CD4-positive, alpha-beta T cell treated with Interleukin-21 for 1 hour (primary cell): ENCODE data around the gene TSC22D1.
"Not testable (repeated sequence)": the region's sequence is repeated elsewhere in the genome, so short reads cannot be mapped to it uniquely, and the experiment has no call there.

Experiments used
- DNase-seq: peaks from one replicate; pipeline ENCODE4 v3.0.0-alpha.2; 2020

The TSC22D1 gene

DNA sequence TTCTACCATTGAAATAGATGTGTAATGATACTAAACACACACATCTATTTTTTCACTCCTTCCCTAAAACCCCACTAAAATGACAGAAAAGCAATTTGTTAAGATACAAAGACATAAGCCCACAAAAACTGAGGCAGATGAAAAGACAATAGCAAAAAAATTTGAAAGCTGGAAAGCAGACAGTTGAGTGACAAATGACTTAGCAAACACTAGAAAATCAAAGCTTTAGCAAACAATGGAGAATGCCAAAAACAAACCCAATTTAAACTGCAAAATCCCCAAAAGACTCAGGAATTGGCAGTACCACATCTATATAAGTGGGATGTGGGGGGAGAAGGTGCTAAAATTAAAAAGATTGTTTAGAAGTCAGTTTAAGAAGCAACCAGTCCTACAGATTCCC lies 9.5 kb downstream of the TSC22D1 start:
- no peak for DNase-seq

DNA sequence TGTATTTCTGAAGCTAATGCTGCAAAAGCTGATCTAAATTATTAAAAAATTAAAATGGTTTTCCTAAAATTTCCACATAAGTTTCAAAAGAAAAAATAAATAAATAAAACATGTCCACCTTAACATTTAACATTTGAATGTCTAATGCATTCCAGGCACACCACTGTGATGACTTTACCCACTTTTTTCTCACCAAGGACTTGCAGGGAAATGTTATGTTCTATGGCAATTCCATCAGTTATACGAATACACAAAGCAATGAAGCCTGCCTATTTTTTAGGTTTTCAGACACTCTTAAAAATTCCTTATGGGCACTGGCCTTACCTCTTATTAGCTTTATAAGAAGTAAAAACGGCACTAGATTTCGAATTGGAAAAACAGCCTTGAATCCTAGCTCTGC lies 10.2 kb downstream of the TSC22D1 start:
- DNase-seq, result no peak

GRCh38 chr13:44564936-44565335 lies 11.2 kb downstream of the TSC22D1 start:
- no peak for DNase-seq

DNA sequence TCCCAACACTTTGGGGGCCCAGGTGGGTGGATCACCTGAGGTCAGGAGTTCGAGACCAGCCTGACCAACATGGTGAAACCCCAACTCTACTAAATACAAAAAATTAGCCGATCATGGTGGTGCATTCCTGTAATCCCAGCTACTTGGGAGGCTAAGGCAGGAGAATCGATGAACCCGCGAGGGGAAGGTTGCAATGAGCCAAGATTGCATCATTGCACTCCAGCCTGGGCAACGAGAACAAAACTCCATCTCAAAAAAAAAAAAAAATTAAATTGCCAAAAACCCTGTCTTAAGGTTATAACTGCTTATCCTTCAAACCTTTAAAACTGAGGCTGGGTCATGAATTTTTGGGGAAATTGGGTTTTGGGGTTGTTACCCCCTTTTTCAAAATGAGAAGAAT lies 13.3 kb downstream of the TSC22D1 start:
- DNase-seq, result not testable (repeated sequence)

DNA sequence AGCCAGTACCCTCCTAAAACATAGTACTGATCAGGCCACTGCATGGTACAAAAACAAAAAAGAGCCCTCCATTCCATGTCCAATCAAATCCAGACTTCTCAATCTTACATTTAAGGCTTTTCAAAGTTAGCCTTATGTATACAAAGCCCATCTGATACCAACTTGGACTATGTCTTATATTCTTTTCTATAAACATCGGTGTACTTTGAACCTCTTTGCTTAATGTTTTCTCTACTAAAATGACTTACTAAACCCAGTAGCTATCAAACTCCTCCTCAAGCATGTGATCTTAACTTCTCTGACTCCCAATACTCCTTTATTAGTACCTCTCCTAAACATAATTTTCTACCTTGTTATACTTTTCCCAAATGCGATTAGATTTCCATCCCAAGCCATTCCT lies 14.8 kb downstream of the TSC22D1 start:
- no peak for DNase-seq

- no peak for DNase-seq
Measured at GRCh38 chr13:44557986-44558385, 18.1 kb downstream of the TSC22D1 start.

DNA sequence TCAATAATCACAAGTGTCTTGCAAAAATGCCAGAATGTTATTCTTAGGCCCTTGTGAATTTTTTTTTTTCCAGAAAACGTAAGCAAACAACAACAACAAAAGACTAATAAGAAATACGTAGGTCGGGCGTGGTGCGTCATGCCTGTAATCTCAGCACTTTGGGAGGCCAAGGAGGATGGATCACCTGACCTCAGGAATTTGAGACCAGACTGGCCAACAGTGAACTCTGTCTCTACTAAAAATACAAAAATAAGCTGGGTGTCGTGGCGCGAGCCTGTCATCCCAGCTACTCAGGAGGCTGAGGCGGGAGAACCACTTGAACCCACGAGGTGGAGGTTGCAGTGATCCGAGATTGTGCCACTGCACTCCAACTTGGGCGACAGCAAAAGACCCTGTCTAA lies 20.9 kb downstream of the TSC22D1 start:
- no peak for DNase-seq

DNA sequence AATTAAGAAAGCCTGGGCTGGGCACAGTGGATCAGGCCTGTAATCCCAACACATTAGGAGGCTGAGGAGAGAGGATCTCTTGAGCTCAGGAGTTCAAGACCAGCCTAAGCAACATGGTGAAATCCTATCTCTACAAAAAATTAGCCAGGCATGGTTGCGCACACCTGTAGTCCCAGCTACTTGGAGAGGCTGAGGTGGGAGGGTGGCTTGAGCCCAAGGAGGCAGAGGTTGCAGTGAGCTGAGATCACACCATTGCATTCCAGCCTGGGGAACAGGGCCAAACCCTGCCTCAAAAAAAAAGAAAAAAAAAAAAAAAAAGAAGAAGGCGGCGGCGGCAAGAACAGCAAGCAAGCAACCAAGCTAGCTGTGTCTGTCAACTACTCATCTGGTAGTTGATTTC lies 26.7 kb downstream of the TSC22D1 start:
- DNase-seq, result no peak

DNA sequence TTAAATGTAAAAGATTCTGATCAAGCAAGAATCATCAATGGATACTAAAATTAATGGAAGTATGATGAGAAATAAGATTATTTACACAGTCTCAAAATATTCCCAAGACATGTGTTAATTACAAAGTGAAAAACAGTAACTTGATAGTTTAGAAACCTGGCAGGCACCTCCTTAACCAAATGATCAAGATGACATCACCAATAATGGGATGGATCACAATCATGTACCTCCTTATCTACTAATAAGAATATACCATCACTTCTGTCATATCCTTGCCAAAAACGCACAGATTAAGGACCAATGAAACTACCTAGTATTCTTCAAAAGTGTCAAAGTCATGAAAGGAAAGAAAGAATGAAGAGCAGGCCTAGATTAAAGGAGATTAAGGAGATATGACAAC lies 30.0 kb downstream of the TSC22D1 start:
- no peak for DNase-seq

- DNase-seq, result no peak
Measured at GRCh38 chr13:44543369-44543768, 32.8 kb downstream of the TSC22D1 start.

GRCh38 chr13:44542361-44542760 lies 33.8 kb downstream of the TSC22D1 start:
- DNase-seq, result no peak

DNA sequence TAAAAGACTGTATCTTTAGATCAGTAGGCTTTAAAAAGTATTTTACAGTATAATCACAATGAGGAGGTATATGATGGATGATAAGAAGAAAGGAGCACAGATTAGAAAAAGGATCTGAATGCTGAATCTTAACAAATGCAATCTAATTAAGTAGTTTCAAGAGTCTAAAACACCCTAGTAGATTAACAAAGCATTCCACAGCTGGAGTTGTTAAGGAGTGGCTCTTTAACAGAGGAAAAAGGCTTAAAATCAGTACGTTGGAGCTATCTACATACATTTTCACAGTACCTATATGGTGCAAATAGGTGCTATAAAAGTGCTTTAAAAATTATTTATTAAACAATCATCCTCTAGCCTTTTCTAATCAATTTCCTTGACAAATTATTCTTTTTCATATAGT lies 34.5 kb downstream of the TSC22D1 start:
- no peak for DNase-seq

DNA sequence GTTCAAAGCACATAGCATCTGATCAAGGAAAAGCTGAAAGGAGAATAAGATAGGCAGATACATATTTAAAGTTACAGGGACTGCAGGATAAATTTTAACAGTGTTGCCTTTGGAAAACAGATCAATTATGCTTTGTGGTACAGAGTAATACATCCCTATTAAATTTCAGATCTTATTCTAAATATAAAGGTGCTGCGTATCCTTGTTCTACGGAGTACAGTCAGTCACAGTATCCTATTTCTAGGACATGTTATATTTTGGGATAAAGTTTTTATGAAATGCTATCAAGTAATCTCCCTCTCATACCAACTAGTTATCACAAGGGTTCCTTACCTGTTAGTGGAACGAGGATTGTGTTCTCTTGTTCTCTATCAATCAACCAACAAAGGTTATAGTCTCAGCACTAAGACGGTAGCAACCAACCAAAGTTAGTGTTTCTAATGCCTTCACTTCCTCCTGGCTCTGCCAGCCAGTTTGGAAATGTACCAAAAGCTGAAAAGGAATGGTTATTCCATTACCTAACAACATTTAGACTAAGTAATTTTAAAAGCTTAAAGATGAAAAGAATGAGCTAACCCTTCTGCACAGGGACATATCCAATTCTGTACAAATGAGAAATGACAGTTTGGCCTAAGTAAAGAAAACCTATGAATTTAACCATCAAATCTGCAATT lies 35.2 kb downstream of the TSC22D1 start:
- DNase-seq, result no peak

- DNase-seq, result peak; percentile 4
Measured at GRCh38 chr13:44537248-44537647, 38.9 kb downstream of the TSC22D1 start.

GRCh38 chr13:44523146-44524015 lies 52.7 kb downstream of the TSC22D1 start:
- DNase-seq, result no peak

GRCh38 chr13:44519642-44520041 lies 56.5 kb downstream of the TSC22D1 start:
- DNase-seq, result no peak

- DNase-seq, result no peak
Measured at GRCh38 chr13:44516771-44517170, 59.4 kb downstream of the TSC22D1 start.

DNA sequence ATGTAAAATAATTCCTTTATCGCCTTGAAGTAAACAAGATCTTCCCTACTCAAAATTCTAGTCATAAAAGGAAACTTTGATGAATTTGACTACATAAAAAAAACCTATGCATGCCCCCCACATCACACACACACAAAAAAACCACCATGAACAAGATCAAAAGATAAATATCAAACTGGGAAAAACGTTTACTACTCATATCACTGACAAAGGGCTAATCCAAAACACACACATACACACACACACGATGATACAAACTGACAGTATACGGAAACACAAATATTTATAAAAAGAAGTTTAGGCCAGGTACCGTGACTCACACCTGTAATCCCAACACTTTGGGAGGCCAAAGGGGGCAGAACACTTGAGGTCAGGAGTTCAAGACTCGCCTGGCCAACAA lies 61.9 kb downstream of the TSC22D1 start:
- DNase-seq, result no peak

GRCh38 chr13:44509853-44510252 lies 66.3 kb downstream of the TSC22D1 start:
- DNase-seq, result not testable (repeated sequence)

- no peak for DNase-seq
Measured at GRCh38 chr13:44508562-44509077, 67.5 kb downstream of the TSC22D1 start.

DNA sequence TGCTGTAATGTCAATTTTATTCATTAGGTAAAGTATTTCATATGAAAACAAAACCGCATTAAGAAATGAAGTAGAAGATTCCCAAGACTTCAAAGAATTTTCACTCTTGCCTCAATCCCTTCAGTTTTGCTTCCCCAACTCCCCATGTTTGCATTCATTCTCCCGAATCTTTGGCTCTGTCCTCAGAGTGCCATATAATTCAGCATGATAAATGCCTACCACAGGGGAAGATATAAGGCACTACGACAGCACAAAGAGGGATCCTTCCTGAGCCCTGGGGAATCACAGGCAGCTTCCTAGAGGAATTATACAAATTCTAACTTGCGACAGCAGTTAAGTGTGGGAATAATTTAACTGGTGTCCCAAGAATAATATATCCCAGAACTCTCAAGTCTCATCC lies 68.5 kb downstream of the TSC22D1 start:
- no peak for DNase-seq

GRCh38 chr13:44506719-44507118 lies 69.4 kb downstream of the TSC22D1 start:
- no peak for DNase-seq

- no peak for DNase-seq
Measured at GRCh38 chr13:44506251-44506650, 69.9 kb downstream of the TSC22D1 start.

DNA sequence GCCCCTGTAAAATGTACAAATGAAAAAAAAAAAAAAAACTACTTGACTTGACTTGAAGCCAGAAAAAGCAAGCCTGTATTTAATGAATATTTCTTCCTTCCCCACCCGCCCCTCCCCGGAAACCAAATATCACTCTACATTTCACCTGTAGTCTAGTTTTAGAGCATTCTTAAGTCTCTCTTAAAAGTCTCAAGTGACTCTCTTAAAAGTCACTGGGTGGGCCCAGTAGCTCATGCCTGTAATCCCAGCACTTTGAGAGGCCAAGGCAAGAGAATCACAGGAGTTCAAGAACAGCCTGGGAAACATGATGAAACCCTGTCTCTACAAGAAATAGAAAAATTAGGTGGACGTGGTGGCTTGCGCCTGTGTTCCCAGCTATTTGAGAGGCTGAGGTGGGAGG lies 72.0 kb downstream of the TSC22D1 start:
- no peak for DNase-seq
